Measurements from ENCODE around the gene SCD.
A peak's percentile ranks its signal among the peaks of the same experiment; 100 is the strongest.
"Not testable (repeated sequence)": the region's sequence is repeated elsewhere in the genome, so short reads cannot be mapped to it uniquely, and the experiment has no call there.

Gene SCD

GRCh38 chr10:100362570-100363496, 15.8 kb downstream of the SCD start:
- no peak for DNase-seq

DNA sequence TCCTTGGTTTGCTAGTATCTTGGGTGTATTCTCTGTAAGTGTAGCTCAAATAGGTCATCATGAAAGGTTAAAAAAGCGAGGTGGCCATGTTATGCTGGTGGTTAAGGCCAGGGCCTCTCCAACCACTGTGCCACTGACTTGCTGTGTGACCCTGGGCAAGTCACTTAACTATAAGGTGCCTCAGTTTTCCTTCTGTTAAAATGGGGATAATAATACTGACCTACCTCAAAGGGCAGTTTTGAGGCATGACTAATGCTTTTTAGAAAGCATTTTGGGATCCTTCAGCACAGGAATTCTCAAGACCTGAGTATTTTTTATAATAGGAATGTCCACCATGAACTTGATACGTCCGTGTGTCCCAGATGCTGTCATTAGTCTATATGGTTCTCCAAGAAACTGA, 17.1 kb downstream of the SCD start:
- no peak for DNase-seq

DNA sequence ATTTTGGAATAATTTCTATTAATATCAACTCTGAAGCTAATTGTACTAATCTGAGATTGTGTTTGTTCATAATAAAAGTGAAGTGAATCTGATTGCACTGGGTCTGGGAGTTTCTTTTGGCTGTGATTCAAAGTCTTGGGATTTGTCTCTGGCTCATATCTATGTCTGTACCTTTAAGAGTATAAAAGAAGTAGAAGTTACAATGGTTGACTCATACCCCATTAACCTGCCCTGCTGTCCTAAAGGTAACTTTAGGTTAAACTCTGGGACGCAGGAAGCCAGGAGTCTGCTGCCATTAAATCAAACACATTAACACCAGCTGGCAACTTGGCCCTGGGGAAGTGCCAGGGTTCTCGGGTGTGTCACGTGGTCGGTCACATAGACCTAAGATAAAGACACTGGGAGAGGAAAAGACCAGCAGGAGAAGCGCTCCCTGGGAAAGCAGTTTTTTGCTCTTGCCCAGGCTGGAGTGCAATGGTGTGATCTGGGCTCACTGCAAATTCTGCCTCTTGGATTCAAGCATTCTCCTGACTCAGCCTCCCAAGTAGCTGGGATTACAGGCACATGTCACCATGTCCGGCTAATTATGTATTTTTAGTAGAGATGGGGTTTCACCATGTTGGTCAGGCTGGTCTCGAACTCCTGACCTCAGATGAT, 17.8 kb downstream of the SCD start:
- no peak for DNase-seq

GRCh38 chr10:100368721-100369120, 21.7 kb downstream of the SCD start:
- DNase-seq, result no peak

GRCh38 chr10:100370714-100371481, 23.9 kb downstream of the SCD start:
- DNase-seq, result peak; percentile 43

DNA sequence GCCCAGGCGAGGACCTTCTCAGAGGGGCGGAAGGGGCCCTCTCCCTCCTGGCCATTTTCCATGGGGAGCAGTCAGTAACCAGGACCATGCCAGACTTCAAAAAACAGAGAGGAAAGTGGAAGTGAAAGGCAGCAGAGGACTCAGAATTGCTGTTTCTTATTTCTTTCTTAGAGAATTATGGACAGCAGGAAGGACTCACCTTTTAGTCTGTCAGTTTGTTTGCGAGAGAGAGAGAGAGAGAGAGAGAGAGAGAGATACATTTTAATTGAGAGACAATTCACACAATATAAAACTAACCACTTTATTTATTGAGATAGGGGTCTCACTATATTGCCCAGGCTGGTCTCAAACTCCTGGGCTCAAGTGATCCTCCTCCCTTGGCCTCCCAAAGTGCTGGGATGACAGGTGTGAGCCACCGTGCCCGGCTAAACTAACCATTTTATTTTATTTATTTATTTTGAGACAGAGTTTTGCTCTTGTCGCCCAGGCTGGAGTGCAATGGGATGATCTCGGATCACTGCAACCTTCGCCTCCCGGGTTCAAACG, 24.5 kb downstream of the SCD start:
- DNase-seq, result no peak

DNA sequence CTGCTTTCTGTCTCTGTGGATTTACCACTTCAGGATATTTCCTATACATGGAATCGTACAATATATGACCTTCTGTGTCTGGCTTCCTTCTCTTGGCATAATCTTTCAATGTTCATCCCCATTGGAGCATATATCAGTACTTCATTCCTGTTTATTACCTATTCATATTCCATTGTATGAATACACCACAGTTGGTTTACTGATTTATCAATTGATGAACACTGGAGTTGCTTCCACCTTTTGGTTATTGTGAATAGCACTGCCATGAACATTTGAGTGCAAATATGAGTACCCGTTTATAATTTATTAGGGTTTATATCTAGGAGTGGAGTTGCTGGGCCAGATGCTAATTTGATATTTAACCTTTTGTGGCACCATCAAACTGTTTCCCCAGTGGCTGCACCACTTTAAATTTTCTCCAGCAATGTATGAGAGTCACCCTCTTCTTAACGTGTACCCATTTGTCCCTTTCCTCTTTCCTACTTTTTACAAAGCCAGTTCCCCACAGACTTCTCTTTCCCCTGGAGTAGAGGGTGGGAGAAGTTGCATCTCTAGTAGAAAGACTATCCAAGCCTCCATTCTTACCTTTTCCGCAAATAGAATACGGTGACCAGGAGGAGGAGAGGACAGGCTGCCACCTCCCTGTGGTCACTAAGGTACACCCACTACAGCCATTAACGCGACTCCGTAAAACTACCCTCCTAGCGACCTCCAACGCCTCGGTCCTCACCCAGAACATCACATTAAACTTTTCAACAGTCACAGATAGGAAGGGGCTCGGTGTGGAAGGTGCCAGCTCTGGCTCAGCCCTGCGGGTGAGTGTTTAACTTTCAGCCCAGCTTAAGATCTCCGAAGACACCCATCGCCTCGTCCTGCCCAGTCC, 25.6 kb downstream of the SCD start:
- no peak for DNase-seq

GRCh38 chr10:100373298-100374199, 26.5 kb downstream of the SCD start:
- peak; percentile 79 for DNase-seq

GRCh38 chr10:100374200-100374655, 27.2 kb downstream of the SCD start:
- DNase-seq, result no peak

- DNase-seq, result not testable (repeated sequence)
Measured at GRCh38 chr10:100374677-100375353, 27.8 kb downstream of the SCD start.

DNA sequence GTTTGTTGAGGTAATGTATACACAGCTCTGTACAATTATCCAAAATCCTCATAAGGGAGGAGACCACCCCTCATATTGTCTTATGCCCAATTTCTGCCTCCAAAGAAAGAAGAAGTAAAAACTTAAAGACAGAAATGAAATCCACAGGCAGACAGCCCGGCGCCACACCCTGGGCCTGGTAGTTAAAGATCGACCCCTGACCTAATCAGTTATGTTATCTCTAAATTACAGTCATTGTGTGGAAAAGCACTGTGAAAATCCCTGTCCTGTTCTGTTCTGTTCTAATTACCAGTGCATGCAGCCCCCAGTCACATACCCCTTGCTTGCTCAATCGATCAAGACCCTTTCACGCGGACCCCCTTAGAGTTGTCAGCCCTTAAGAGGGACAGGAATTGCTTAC, 29.6 kb downstream of the SCD start:
- DNase-seq, result not testable (repeated sequence)

- no peak for DNase-seq
Measured at GRCh38 chr10:100377830-100378229, 30.8 kb downstream of the SCD start.

DNA sequence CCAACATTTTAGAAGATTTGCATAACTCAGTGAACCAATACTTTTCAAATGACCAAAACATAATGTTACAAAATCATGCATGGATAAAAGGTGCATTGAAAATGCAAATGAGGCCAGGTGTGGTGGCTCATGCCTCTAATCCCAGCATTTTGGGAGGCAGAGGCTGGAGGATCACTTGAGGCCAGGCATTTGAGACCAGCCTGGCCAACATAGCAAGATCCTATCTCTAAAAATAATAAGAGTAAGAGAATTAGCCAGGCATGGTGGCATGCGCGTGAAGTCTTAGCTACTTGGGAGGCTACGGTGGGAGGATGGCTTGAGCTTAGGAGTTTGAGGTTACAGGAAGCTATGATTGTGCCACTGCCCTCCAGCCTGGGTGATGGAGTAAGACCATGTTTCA, 33.4 kb downstream of the SCD start:
- no peak for DNase-seq

DNA sequence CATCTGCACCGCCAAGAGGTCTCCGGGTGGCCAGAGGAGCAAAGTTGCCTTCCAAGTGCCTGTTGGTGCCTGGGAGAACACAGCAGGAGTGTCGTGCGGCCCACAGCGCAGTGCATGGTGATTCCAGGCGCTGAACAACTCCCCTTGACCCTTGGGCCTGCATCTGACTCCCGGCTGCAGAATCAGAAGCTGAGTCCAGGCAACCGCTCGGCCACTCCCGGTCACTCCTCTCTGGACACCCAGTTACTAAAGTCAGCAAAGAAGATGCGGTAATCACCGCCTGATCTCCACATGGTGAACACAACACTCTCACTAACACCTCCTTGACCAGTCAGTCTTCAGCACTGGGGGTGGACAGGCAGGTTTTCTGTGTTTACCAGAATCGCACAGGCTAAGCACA, 35.5 kb downstream of the SCD start:
- DNase-seq, result no peak

DNA sequence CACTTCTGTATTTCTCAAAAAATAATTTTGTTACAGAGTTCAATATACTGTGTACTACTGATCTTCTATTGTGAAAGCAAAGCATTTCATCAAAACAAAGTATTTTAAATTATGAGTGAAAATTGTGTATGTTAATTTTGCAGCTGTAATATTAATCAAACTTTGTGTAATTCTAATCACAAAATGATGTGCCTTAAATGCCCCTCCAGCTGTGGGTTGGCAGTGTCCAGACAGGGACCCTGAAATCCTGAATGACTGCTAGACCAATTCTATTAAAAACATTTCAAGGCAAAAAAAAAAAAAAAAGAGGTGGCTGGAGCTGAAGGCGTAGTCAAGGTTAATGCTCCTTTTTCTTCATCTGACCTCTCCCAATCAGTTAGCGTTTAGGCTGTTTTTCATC, 36.2 kb downstream of the SCD start:
- no peak for DNase-seq

GRCh38 chr10:100391163-100392002, 44.4 kb downstream of the SCD start:
- no peak for DNase-seq

- DNase-seq, result no peak
Measured at GRCh38 chr10:100392686-100393003, 45.6 kb downstream of the SCD start.

DNA sequence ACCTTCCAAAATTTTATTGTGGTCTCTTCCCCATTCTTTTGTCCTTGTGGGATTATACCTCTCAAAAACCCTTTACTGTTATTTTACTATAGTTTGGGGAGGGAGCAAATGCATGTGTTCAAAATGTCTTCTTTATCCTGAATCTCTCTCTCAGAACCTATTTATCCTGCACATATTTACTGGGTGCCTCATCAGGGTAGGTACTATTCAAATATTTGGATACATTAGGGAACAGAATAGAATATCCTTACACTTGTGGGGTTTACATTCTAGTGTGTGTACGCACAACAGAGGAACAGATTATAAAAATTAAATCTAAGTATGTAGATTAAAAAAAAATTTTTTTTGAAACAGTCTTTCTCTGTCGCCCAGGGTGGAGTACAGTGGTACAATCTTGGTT, 48.6 kb downstream of the SCD start:
- no peak for DNase-seq

- no peak for DNase-seq
Measured at GRCh38 chr10:100396605-100397004, 49.6 kb downstream of the SCD start.
